SU-DHL-6 (cell line): Measurements from ENCODE around the gene FSTL4.

ENCODE experiments used
- H2AFZ ChIP-seq: fragments of 200-600 bp; sonication (generic); 2 replicates; pipeline ENCODE4 v1.6.1; 2014; ENCODE audit warnings: low read depth, mild to moderate bottlenecking, moderate library complexity, mixed read lengths, antibody characterized with exemption, low read length; ENCODE audit not compliant: severe bottlenecking
- H3F3A ChIP-seq: fragments of 200-600 bp; shearing (Covaris generic); 2 replicates; pipeline ENCODE4 v1.6.0; 2016; ENCODE audit warnings: antibody characterized with exemption, mild to moderate bottlenecking; ENCODE audit not compliant: insufficient read depth
- H3K27ac ChIP-seq: fragments of 200-600 bp; sonication (generic); 2 replicates; pipeline ENCODE4 v1.5.1; 2016; ENCODE audit warnings: low read depth, mild to moderate bottlenecking, low read length, moderate library complexity, mixed read lengths
- H3K27me3 ChIP-seq: fragments of 200-600 bp; sonication (generic), shearing (Covaris generic); 2 replicates; pipeline ENCODE4 v1.6.0; 2014; ENCODE audit warnings: mild to moderate bottlenecking, low read length
- H3K36me3 ChIP-seq: fragments of 200-600 bp; sonication (generic); 2 replicates; pipeline ENCODE4 v1.6.1; 2014; ENCODE audit warnings: mild to moderate bottlenecking, low read length, mixed read lengths
- H3K4me2 ChIP-seq: fragments of 300-600, 200-600 bp; shearing (Covaris generic), sonication (generic); 2 replicates; pipeline ENCODE4 v1.6.0; 2014; ENCODE audit warnings: low read length, low read depth, mild to moderate bottlenecking; ENCODE audit not compliant: poor library complexity, severe bottlenecking
- H3K4me3 ChIP-seq: fragments of 200-600 bp; sonication (generic); 2 replicates; pipeline ENCODE4 v1.5.1; 2014; ENCODE audit warnings: antibody characterized with exemption, low read length, mild to moderate bottlenecking, mixed read lengths; ENCODE audit not compliant: insufficient read depth, poor library complexity, severe bottlenecking
- H3K79me2 ChIP-seq: fragments of 200-600 bp; sonication (generic); 2 replicates; pipeline ENCODE4 v1.6.1; 2014; ENCODE audit warnings: mild to moderate bottlenecking, low read length, moderate library complexity; ENCODE audit not compliant: insufficient read depth
- H3K9ac ChIP-seq: fragments of 200-600 bp; sonication (generic); 2 replicates; pipeline ENCODE4 v1.7.0; 2014; ENCODE audit warnings: mild to moderate bottlenecking, low read length
- H3K9me2 ChIP-seq: fragments of 200-600 bp; sonication (generic); replicated peaks from 2 replicates; pipeline ENCODE4 v1.6.1; 2014; ENCODE audit warnings: low read length; ENCODE audit not compliant: insufficient read depth
- H3K9me3 ChIP-seq: fragments of 200-600 bp; sonication (generic); 2 replicates; pipeline ENCODE4 v1.6.1; 2014; ENCODE audit warnings: low read length, mixed read lengths; ENCODE audit not compliant: insufficient read depth
- H4K20me1 ChIP-seq: fragments of 200-600 bp; sonication (generic); 2 replicates; pipeline ENCODE4 v1.6.1; 2014; ENCODE audit warnings: low read depth, mild to moderate bottlenecking, antibody characterized with exemption, low read length, moderate library complexity, mixed read lengths
- EZH2phosphoT487 ChIP-seq: fragments of 200-600 bp; sonication (generic), shearing (Covaris generic); conservative IDR thresholded peaks from 2 replicates; pipeline ENCODE4 v1.6.1; 2018; ENCODE audit warnings: mild to moderate bottlenecking, antibody characterized with exemption, low read length, moderate library complexity, mixed read lengths
- TF ChIP-seq, protein P1 (sequence below): fragments of 200-600 bp; sonication (generic); IDR thresholded peaks from one replicate; pipeline ENCODE4 v1.5.1; 2017; ENCODE audit warnings: antibody characterized with exemption, mild to moderate bottlenecking, low read length, moderate library complexity; ENCODE audit not compliant: insufficient read depth, poor library complexity, severe bottlenecking

FSTL4 gene

DNA sequence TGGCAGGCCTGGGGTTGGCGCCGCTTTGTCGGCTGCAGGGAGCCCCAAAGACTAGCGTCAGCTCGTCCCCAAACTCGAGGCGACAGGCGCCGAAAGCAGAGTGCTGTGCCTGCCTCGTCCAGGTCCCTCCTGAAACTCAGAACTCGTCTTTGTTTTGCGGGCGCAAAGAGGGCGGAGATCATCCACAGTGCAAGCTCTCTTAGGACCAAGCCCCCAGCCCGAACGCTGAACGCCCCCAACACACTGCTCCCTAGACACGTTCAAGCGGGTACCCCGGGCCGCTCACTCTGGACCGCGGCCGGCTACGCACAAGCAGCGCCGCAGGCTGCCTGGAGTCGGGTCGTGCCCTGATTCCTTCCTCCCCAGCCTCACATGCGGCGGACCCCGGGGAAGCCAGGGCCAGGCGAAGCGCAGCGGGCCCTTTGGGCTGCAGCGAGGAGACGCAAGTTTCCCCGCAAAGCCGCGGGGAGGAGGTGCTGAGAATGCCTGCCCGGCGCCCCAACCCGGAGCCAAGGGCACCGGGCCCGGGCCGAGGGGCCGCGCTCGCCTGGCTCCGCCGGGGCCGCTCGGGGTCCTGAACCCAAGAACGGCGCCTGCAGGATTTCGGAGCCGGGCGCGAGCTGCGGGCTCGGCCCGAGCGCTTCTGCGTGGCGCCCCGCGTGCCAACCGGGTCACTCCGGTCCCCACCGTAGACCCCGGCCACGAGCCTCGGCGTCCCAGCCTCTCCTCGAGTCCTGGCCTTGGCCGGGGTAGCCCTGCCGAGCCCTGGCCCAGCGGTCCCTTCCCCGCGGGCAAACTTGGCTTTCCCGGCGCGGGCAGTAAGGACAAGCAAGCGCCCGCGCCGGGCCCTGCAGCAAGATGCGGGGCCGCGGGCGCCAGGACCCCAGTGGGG is 738 bp downstream of the FSTL4 start:
- no peak overlapping the region for H2AFZ ChIP-seq
- H3K4me3 ChIP-seq: no peak overlapping the region
- H3K4me2 ChIP-seq: no peak overlapping the region
- no peaks in the 10 kb centered on the region for H3K36me3 ChIP-seq
- H3K27me3 ChIP-seq: 0 out of 2 replicates have a peak, but pooled peaks cover 5% of the 10 kb centered on the region
- H3K9me2 ChIP-seq: no peaks in the 10 kb centered on the region
- H4K20me1 ChIP-seq: no peaks in the 10 kb centered on the region
- H3K9ac ChIP-seq: no peak overlapping the region
- no peaks in the 10 kb centered on the region for H3K79me2 ChIP-seq
- H3K27ac ChIP-seq: no peak overlapping the region
- no peaks in the 10 kb centered on the region for H3F3A ChIP-seq
- TF ChIP-seq, protein P1, sequence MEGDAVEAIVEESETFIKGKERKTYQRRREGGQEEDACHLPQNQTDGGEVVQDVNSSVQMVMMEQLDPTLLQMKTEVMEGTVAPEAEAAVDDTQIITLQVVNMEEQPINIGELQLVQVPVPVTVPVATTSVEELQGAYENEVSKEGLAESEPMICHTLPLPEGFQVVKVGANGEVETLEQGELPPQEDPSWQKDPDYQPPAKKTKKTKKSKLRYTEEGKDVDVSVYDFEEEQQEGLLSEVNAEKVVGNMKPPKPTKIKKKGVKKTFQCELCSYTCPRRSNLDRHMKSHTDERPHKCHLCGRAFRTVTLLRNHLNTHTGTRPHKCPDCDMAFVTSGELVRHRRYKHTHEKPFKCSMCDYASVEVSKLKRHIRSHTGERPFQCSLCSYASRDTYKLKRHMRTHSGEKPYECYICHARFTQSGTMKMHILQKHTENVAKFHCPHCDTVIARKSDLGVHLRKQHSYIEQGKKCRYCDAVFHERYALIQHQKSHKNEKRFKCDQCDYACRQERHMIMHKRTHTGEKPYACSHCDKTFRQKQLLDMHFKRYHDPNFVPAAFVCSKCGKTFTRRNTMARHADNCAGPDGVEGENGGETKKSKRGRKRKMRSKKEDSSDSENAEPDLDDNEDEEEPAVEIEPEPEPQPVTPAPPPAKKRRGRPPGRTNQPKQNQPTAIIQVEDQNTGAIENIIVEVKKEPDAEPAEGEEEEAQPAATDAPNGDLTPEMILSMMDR: no peak
- no peak for TF ChIP-seq EZH2phosphoT487
- H3K9me3 ChIP-seq: no peaks in the 10 kb centered on the region

DNA sequence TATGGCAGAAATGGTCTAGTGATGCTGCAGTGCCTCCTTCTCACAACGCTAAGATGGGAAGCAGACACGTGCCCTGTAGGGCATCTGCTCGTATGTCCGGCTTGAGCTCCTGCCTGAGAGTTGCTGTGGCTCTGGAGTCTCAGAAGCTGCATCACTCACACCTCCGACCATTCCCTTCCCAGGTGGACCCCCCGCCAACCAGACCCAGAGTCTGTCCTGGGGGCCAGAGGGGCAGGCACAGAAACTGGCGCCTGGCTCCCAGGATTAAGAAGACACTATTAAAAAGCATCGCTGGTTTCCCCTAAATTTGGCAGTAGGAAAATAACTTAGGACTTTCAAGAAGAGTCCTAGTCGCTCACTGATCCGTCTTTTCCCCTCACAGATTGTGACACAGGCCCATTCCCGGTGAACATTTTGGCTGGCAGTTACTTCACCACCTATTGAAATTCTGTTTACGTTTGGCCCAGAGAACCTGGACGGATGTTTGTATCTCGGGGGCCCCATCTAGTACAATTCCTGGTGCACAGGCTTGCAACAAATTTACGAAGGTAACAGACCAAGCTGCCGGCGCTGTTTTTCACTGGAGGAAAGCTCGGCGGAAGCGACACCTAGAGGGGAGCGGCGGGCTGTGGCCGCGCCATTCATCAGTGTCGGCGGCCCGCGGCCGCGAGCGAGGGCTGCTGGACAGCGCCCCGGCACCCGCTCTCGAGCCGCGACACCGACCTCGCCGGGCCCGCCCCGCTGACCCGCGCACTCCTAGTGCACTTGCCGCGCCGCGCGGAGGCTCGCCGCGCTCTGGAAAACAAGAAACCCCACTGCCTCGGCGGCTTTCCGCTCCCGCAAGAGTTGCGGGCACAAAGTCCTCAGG is 1.6 kb downstream of the FSTL4 start:
- Histone ChIP-seq H2AFZ (no peak overlapping the region), H3K9ac (no peak overlapping the region), H3F3A (no peaks in the 10 kb centered on the region), H4K20me1 (no peaks in the 10 kb centered on the region), H3K27me3 (0 out of 2 replicates have a peak, but pooled peaks cover 5% of the 10 kb centered on the region), H3K79me2 (no peaks in the 10 kb centered on the region), H3K9me2 (no peaks in the 10 kb centered on the region), H3K36me3 (no peaks in the 10 kb centered on the region), H3K4me3 (no peak overlapping the region), H3K4me2 (no peak overlapping the region), H3K27ac (no peak overlapping the region), H3K9me3 (no peaks in the 10 kb centered on the region)
- no peak for TF ChIP-seq EZH2phosphoT487
- TF ChIP-seq, protein P1: no peak

DNA sequence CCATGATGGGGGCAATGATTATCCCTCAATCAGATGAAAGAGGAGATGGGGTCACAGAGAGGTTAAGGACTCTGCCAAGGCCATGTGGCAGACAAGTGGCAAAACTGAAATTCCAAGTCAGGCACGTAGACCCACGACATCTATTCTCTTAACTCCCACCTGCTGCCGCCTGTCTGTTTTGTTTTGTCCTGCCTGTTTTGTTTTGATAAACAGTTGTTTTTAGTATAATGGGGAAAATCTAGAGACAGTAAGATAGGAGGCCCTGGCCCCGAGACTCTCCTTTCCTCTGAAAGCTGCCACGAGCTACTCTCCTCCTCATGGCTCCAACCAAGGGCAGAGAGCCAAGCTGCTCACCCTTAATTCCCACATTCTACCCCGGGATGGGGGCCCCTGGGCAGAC is 4.9 kb downstream of the FSTL4 start:
- TF ChIP-seq, protein P1: no peak
- TF ChIP-seq EZH2phosphoT487: no peak
- Histone ChIP-seq H3F3A (no peaks in the 10 kb centered on the region), H3K9me3 (no peaks in the 10 kb centered on the region), H4K20me1 (no peaks in the 10 kb centered on the region), H3K27me3 (0 out of 2 replicates have a peak, but pooled peaks cover 5% of the 10 kb centered on the region), H3K9ac (no peak overlapping the region), H3K79me2 (no peaks in the 10 kb centered on the region), H2AFZ (no peak overlapping the region), H3K4me2 (no peak overlapping the region), H3K36me3 (no peaks in the 10 kb centered on the region), H3K4me3 (no peak overlapping the region), H3K9me2 (no peaks in the 10 kb centered on the region), H3K27ac (no peak overlapping the region)
